ENCODE measurements around the gene ZNF175. TPM values are rescaled to one million over a fixed set of nuclear protein-coding genes. Genes with fewer than 3 reads are reported as not detected.

ZNF175 gene
- total RNA-seq, 1 donor from 2014 or later, result 8.1 TPM

DNA sequence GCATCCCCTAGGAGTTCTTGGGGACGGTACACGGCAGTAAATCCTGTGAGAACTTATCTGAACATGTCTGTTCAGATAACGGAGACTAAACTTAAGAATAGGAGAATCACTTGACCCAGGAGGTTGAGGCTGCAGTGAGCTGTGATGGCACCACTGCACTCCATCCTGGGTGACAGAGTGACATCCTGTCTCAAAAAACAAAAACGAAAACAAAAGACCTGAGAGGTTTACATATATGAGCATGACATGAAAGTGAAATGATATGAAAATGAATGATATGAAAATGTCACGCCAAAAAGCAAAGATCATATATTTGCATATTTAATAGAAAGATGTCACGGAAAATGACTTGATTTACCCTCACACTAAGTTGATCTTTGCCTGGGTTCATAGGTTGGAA is 5.8 kb downstream of the ZNF175 start:
- no peaks in the 10 kb centered on the region for H3K9me3 Mint-ChIP-seq
- H3K4me2 ChIP-seq, result no peak overlapping the region
- no peaks in the 10 kb centered on the region for H3K9me3 ChIP-seq (ENCODE audit: low read depth)
- H3K4me3 Mint-ChIP-seq, result no peak overlapping the region
- no peaks in the 10 kb centered on the region for H4K20me1 ChIP-seq (ENCODE audit: low read depth)
- DNase-seq (ENCODE audit: low spot score), result no peak
- H3K9ac ChIP-seq, result no peak overlapping the region
- H3K27me3 ChIP-seq, result no peaks in the 10 kb centered on the region
- H3K4me1 ChIP-seq, result no peaks in the 10 kb centered on the region
- TF ChIP-seq, protein P1, sequence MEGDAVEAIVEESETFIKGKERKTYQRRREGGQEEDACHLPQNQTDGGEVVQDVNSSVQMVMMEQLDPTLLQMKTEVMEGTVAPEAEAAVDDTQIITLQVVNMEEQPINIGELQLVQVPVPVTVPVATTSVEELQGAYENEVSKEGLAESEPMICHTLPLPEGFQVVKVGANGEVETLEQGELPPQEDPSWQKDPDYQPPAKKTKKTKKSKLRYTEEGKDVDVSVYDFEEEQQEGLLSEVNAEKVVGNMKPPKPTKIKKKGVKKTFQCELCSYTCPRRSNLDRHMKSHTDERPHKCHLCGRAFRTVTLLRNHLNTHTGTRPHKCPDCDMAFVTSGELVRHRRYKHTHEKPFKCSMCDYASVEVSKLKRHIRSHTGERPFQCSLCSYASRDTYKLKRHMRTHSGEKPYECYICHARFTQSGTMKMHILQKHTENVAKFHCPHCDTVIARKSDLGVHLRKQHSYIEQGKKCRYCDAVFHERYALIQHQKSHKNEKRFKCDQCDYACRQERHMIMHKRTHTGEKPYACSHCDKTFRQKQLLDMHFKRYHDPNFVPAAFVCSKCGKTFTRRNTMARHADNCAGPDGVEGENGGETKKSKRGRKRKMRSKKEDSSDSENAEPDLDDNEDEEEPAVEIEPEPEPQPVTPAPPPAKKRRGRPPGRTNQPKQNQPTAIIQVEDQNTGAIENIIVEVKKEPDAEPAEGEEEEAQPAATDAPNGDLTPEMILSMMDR (IDR thresholded peaks at IDR 0.05), result no peak
- no peak for TF ChIP-seq EZH2 (IDR thresholded peaks at IDR 0.05)
- no peak for TF ChIP-seq EZH2phosphoT487 (IDR thresholded peaks at IDR 0.05)
- peaks cover 14% of the 10 kb centered on the region for H3K36me3 Mint-ChIP-seq
- no peaks in the 10 kb centered on the region for H3F3A ChIP-seq (ENCODE audit: low read depth)
- H3K27ac Mint-ChIP-seq, result no peak overlapping the region
- H3K4me3 ChIP-seq, result no peak overlapping the region
- no peaks in the 10 kb centered on the region for H3K36me3 ChIP-seq
- peaks cover 7% of the 10 kb centered on the region for H3K4me1 Mint-ChIP-seq
- no peak overlapping the region for H2AFZ ChIP-seq (replicated peaks)
- no peak overlapping the region for H3K27ac ChIP-seq
- peaks cover 5% of the 10 kb centered on the region for H3K79me2 ChIP-seq (ENCODE audit: low read depth)
- no peaks in the 10 kb centered on the region for H3K27me3 Mint-ChIP-seq (ENCODE audit: insufficient read depth, low read depth)

- no peaks in the 10 kb centered on the region for H3K79me2 ChIP-seq (ENCODE audit: low read depth)
- H2AFZ ChIP-seq (replicated peaks), result no peak overlapping the region
- Mint-ChIP-seq H3K9me3 (peaks cover 22% of the 10 kb centered on the region), H3K27ac (no peak overlapping the region), H3K4me3 (no peak overlapping the region), H3K27me3 (ENCODE audit: insufficient read depth, low read depth) (no peaks in the 10 kb centered on the region), H3K4me1 (no peaks in the 10 kb centered on the region), H3K36me3 (peaks cover 69% of the 10 kb centered on the region)
- H3K4me2 ChIP-seq, result no peak overlapping the region
- H3K36me3 ChIP-seq, result peaks cover 30% of the 10 kb centered on the region
- no peak for DNase-seq (ENCODE audit: low spot score)
- H3K9ac ChIP-seq, result no peak overlapping the region
- H4K20me1 ChIP-seq (ENCODE audit: low read depth), result no peaks in the 10 kb centered on the region
- no peak overlapping the region for H3K27ac ChIP-seq
- H3K4me1 ChIP-seq, result no peaks in the 10 kb centered on the region
- H3F3A ChIP-seq (ENCODE audit: low read depth), result no peaks in the 10 kb centered on the region
- TF ChIP-seq, protein P1 (IDR thresholded peaks at IDR 0.05), result no peak
- TF ChIP-seq EZH2phosphoT487 (IDR thresholded peaks at IDR 0.05) (no peak), EZH2 (IDR thresholded peaks at IDR 0.05) (no peak)
- H3K4me3 ChIP-seq, result no peak overlapping the region
- peaks cover 15% of the 10 kb centered on the region for H3K9me3 ChIP-seq (ENCODE audit: low read depth)
- H3K27me3 ChIP-seq, result no peaks in the 10 kb centered on the region
Measured at GRCh38 chr19:51586103-51586728, 15.1 kb downstream of the ZNF175 start.

GRCh38 chr19:51586799-51587198 is 15.7 kb downstream of the ZNF175 start:
- H3K9ac ChIP-seq, result no peak overlapping the region
- no peak for DNase-seq (ENCODE audit: low spot score)
- H3K27ac ChIP-seq, result no peak overlapping the region
- H2AFZ ChIP-seq (replicated peaks), result no peak overlapping the region
- H3K27ac Mint-ChIP-seq, result no peak overlapping the region
- TF ChIP-seq, protein P1 (IDR thresholded peaks at IDR 0.05), result no peak
- TF ChIP-seq EZH2 (IDR thresholded peaks at IDR 0.05) (no peak), EZH2phosphoT487 (IDR thresholded peaks at IDR 0.05) (no peak)
- H3K4me3 ChIP-seq, result no peak overlapping the region
- H3K79me2 ChIP-seq (ENCODE audit: low read depth), result no peaks in the 10 kb centered on the region
- H3K27me3 ChIP-seq, result no peaks in the 10 kb centered on the region
- no peak overlapping the region for H3K4me2 ChIP-seq
- H3K36me3 Mint-ChIP-seq, result peaks cover 63% of the 10 kb centered on the region
- peaks cover 30% of the 10 kb centered on the region for H3K36me3 ChIP-seq
- no peaks in the 10 kb centered on the region for H3K4me1 ChIP-seq
- no peaks in the 10 kb centered on the region for H3F3A ChIP-seq (ENCODE audit: low read depth)
- H3K4me1 Mint-ChIP-seq, result no peaks in the 10 kb centered on the region
- H3K9me3 Mint-ChIP-seq, result peaks cover 22% of the 10 kb centered on the region
- H3K9me3 ChIP-seq (ENCODE audit: low read depth), result peaks cover 15% of the 10 kb centered on the region
- no peak overlapping the region for H3K4me3 Mint-ChIP-seq
- H4K20me1 ChIP-seq (ENCODE audit: low read depth), result no peaks in the 10 kb centered on the region
- H3K27me3 Mint-ChIP-seq (ENCODE audit: insufficient read depth, low read depth), result no peaks in the 10 kb centered on the region
